Renal pelvis (tissue), 4 donors: Measurements from ENCODE around the gene MUC6. TPM values are rescaled to one million over a fixed set of nuclear protein-coding genes. Genes with fewer than 3 reads are reported as not detected.
"Not testable (repeated sequence)": the region's sequence is repeated elsewhere in the genome, so short reads cannot be mapped to it uniquely, and the experiment has no call there.

Experiments
- DNase-seq: peaks from one replicate; pipeline ENCODE4 v3.0.0-alpha.2; 2013
- polyA plus RNA-seq, 3 donors: library from polyadenylated mRNA; unstranded; fragments of 120-200 nt; gene quantifications; one replicate each; pipeline ENCODE4 v1.2.1, GENCODE V29; 2013; ENCODE audit not compliant: insufficient read length in 3 of 3

The MUC6 gene
- polyA plus RNA-seq, 3 donors = 25.6 to 35.8 (median 26.2) TPM

GRCh38 chr11:992577-992976 is 43.9 kb downstream of the MUC6 start:
- no peak for DNase-seq

GRCh38 chr11:991711-992307 is 44.7 kb downstream of the MUC6 start:
- DNase-seq = no peak

GRCh38 chr11:991034-991433 is 45.5 kb downstream of the MUC6 start:
- no peak for DNase-seq

GRCh38 chr11:990101-990500 is 46.4 kb downstream of the MUC6 start:
- DNase-seq = no peak

- no peak for DNase-seq
Measured at GRCh38 chr11:987671-988070, 48.8 kb downstream of the MUC6 start.

GRCh38 chr11:986952-987305 is 49.6 kb downstream of the MUC6 start:
- no peak for DNase-seq

GRCh38 chr11:986270-986951 is 50.1 kb downstream of the MUC6 start:
- no peak for DNase-seq

GRCh38 chr11:985848-986247 is 50.7 kb downstream of the MUC6 start:
- no peak for DNase-seq

- no peak for DNase-seq
Measured at GRCh38 chr11:985406-985805, 51.1 kb downstream of the MUC6 start.

GRCh38 chr11:984546-984945 is 52.0 kb downstream of the MUC6 start:
- no peak for DNase-seq

- no peak for DNase-seq
Measured at GRCh38 chr11:981764-982163, 54.8 kb downstream of the MUC6 start.

- DNase-seq = no peak
Measured at GRCh38 chr11:980438-981357, 55.8 kb downstream of the MUC6 start.

GRCh38 chr11:978781-979180 is 57.7 kb downstream of the MUC6 start:
- DNase-seq = no peak

GRCh38 chr11:977830-978720 is 58.4 kb downstream of the MUC6 start:
- no peak for DNase-seq

GRCh38 chr11:976431-977160 is 59.9 kb downstream of the MUC6 start:
- DNase-seq = no peak

GRCh38 chr11:975827-976226 is 60.7 kb downstream of the MUC6 start:
- no peak for DNase-seq

GRCh38 chr11:975376-975775 is 61.1 kb downstream of the MUC6 start:
- not testable (repeated sequence) for DNase-seq

GRCh38 chr11:973237-973636 is 63.3 kb downstream of the MUC6 start:
- DNase-seq = no peak

GRCh38 chr11:972523-973211 is 63.9 kb downstream of the MUC6 start:
- no peak for DNase-seq

GRCh38 chr11:971731-972365 is 64.7 kb downstream of the MUC6 start:
- DNase-seq = no peak
